DOHH2 (cell line): ENCODE results near the gene TPST1.

Source experiments
- CTCF ChIP-seq: fragments of 200-600 bp; sonication (generic); IDR thresholded peaks from one replicate; pipeline ENCODE4 v1.5.1; 2014; ENCODE audit warnings: antibody characterized with exemption, mild to moderate bottlenecking, low read depth, low read length; ENCODE audit not compliant: poor library complexity, severe bottlenecking
- EZH2phosphoT487 ChIP-seq: fragments of 200-600 bp; sonication (generic); IDR thresholded peaks from 2 replicates; pipeline ENCODE4 v1.6.1; 2017; ENCODE audit warnings: borderline replicate concordance, mild to moderate bottlenecking, antibody characterized with exemption, low read length, moderate library complexity, mixed read lengths

- TF ChIP-seq CTCF, result no peak
- TF ChIP-seq EZH2phosphoT487, result no peak
Observed at GRCh38 chr7:66202441-66202840, 2.7 kb upstream of the TPST1 start.
